Measurements from ENCODE around the gene IL20.

IL20 gene

GRCh38 chr1:206900149-206900548, 34.7 kb downstream of the IL20 start:
- no peak overlapping the region for H3K4me2 ChIP-seq (ENCODE audit: low read length)

GRCh38 chr1:206901944-206902343, 36.5 kb downstream of the IL20 start:
- Histone ChIP-seq H3K4me2 (ENCODE audit: low read length) (no peak overlapping the region), H3K4me3 (ENCODE audit: low read length) (no peak overlapping the region), H3K9me3 (ENCODE audit: insufficient read depth, low read length) (no peaks in the 10 kb centered on the region), H3K36me3 (replicated peaks; ENCODE audit: low read depth, low read length) (no peaks in the 10 kb centered on the region), H2AFZ (ENCODE audit: low read depth, low read length) (no peak overlapping the region), H3K9ac (ENCODE audit: low read length) (no peak overlapping the region), H3K79me2 (ENCODE audit: low read length) (no peaks in the 10 kb centered on the region), H3K4me1 (ENCODE audit: low read length) (peaks cover 22% of the 10 kb centered on the region), H4K20me1 (ENCODE audit: insufficient read depth, low read length) (no peaks in the 10 kb centered on the region), H3K27ac (ENCODE audit: low read length) (no peak overlapping the region), H3K27me3 (ENCODE audit: low read depth, low read length) (peaks cover 13% of the 10 kb centered on the region)
- TF ChIP-seq CTCF (IDR thresholded peaks at IDR 0.05; ENCODE audit: low read depth, low read length) (no peak), EZH2phosphoT487 (IDR thresholded peaks at IDR 0.05; ENCODE audit: low read depth) (no peak)

More at GRCh38 chr1:206900149-206900548, 34.7 kb downstream of the IL20 start:
- H3K9ac ChIP-seq (ENCODE audit: low read length), result no peak overlapping the region
- H4K20me1 ChIP-seq (ENCODE audit: insufficient read depth, low read length), result no peaks in the 10 kb centered on the region
- H3K79me2 ChIP-seq (ENCODE audit: low read length), result no peaks in the 10 kb centered on the region
- peaks cover 6% of the 10 kb centered on the region for H3K4me1 ChIP-seq (ENCODE audit: low read length)
- peaks cover 18% of the 10 kb centered on the region for H3K27me3 ChIP-seq (ENCODE audit: low read depth, low read length)
- no peaks in the 10 kb centered on the region for H3K36me3 ChIP-seq (replicated peaks; ENCODE audit: low read depth, low read length)
- TF ChIP-seq CTCF (IDR thresholded peaks at IDR 0.05; ENCODE audit: low read depth, low read length), result no peak
- TF ChIP-seq EZH2phosphoT487 (IDR thresholded peaks at IDR 0.05; ENCODE audit: low read depth), result no peak
- H3K9me3 ChIP-seq (ENCODE audit: insufficient read depth, low read length), result no peaks in the 10 kb centered on the region
- no peak overlapping the region for H3K4me3 ChIP-seq (ENCODE audit: low read length)
- H3K27ac ChIP-seq (ENCODE audit: low read length), result no peak overlapping the region
- H2AFZ ChIP-seq (ENCODE audit: low read depth, low read length), result no peak overlapping the region

- peaks cover 22% of the 10 kb centered on the region for H3K4me1 ChIP-seq (ENCODE audit: low read length)
- no peaks in the 10 kb centered on the region for H3K36me3 ChIP-seq (replicated peaks; ENCODE audit: low read depth, low read length)
- peaks cover 8% of the 10 kb centered on the region for H3K27me3 ChIP-seq (ENCODE audit: low read depth, low read length)
- no peaks in the 10 kb centered on the region for H3K79me2 ChIP-seq (ENCODE audit: low read length)
- no peak overlapping the region for H3K9ac ChIP-seq (ENCODE audit: low read length)
- no peaks in the 10 kb centered on the region for H3K9me3 ChIP-seq (ENCODE audit: insufficient read depth, low read length)
- no peak for TF ChIP-seq EZH2phosphoT487 (IDR thresholded peaks at IDR 0.05; ENCODE audit: low read depth)
- no peak for TF ChIP-seq CTCF (IDR thresholded peaks at IDR 0.05; ENCODE audit: low read depth, low read length)
- H3K27ac ChIP-seq (ENCODE audit: low read length), result no peak overlapping the region
- H4K20me1 ChIP-seq (ENCODE audit: insufficient read depth, low read length), result no peaks in the 10 kb centered on the region
- no peak overlapping the region for H3K4me2 ChIP-seq (ENCODE audit: low read length)
- no peak overlapping the region for H3K4me3 ChIP-seq (ENCODE audit: low read length)
- no peak overlapping the region for H2AFZ ChIP-seq (ENCODE audit: low read depth, low read length)
Observed at GRCh38 chr1:206902702-206903101, 37.3 kb downstream of the IL20 start.

- Histone ChIP-seq H3K4me3 (ENCODE audit: low read length) (no peak overlapping the region), H3K9me3 (ENCODE audit: insufficient read depth, low read length) (no peaks in the 10 kb centered on the region), H3K9ac (ENCODE audit: low read length) (no peak overlapping the region), H3K36me3 (replicated peaks; ENCODE audit: low read depth, low read length) (no peaks in the 10 kb centered on the region), H3K4me2 (ENCODE audit: low read length) (no peak overlapping the region), H3K27ac (ENCODE audit: low read length) (no peak overlapping the region), H3K4me1 (ENCODE audit: low read length) (peaks cover 22% of the 10 kb centered on the region), H2AFZ (ENCODE audit: low read depth, low read length) (no peak overlapping the region), H4K20me1 (ENCODE audit: insufficient read depth, low read length) (no peaks in the 10 kb centered on the region), H3K79me2 (ENCODE audit: low read length) (no peaks in the 10 kb centered on the region), H3K27me3 (ENCODE audit: low read depth, low read length) (peaks cover 8% of the 10 kb centered on the region)
- no peak for TF ChIP-seq EZH2phosphoT487 (IDR thresholded peaks at IDR 0.05; ENCODE audit: low read depth)
- no peak for TF ChIP-seq CTCF (IDR thresholded peaks at IDR 0.05; ENCODE audit: low read depth, low read length)
Observed at GRCh38 chr1:206903687-206904086, 38.3 kb downstream of the IL20 start.
